Panc1 (cell line): ENCODE measurements around the gene MYO16.

Source experiments
- CTCF ChIP-seq: fragments of 450-650 bp; IDR thresholded peaks from 2 replicates; pipeline ENCODE4 v1.5.1; 2017; ENCODE audit warnings: mild to moderate bottlenecking
- POLR2AphosphoS5 ChIP-seq: IDR thresholded peaks from 2 replicates; pipeline ENCODE4 v1.6.1; 2012; ENCODE audit warnings: mild to moderate bottlenecking, low read depth, low read length, moderate library complexity
- REST ChIP-seq, 2 experiments: IDR thresholded peaks; 2 replicates each; pipeline ENCODE4 v1.6.1; 2011 to 2012; ENCODE audit warnings: low read depth in 2 of 2, control low read depth in 1 of 2, low read length in 1 of 2, mild to moderate bottlenecking in 1 of 2, moderate library complexity in 1 of 2; ENCODE audit not compliant: insufficient read depth in 1 of 2
- SIN3A ChIP-seq: IDR thresholded peaks from 2 replicates; pipeline ENCODE4 v1.6.1; 2012; ENCODE audit warnings: low read depth, mild to moderate bottlenecking, low read length, moderate library complexity, borderline replicate concordance; ENCODE audit not compliant: insufficient read depth
- TCF7L2 ChIP-seq: IDR thresholded peaks from 2 replicates; pipeline ENCODE4 v1.6.1; 2011; ENCODE audit warnings: mild to moderate bottlenecking, low read depth, low read length, inconsistent platforms

DNA sequence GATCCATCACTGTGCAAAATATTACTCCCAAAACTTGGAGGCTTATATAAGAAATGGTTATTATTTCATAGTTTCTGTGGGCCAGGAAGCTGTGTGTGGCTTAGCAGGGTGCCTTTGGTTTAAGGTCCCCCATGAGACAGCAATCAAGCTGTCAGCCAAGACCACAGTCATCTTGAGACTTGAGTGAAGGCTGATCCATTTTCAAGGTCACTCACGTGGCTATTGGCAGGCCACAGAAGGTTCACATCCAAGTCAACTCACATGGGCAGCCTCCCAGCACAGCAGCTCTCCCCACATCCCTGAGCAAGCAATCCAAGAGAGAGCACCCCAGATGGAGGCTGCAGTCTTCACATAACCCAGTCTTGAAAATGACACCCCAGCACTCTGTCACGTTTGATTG lies 537.4 kb downstream of the MYO16 start:
- no peak for TF ChIP-seq CTCF
- TF ChIP-seq SIN3A, result no peak
- no peak for TF ChIP-seq REST (IDR thresholded peaks at IDR 0.05; ENCODE audit: insufficient read depth in 1 of 2, low read depth in 2 of 2, low read length in 1 of 2)
- no peak for TF ChIP-seq POLR2AphosphoS5
- no peak for TF ChIP-seq TCF7L2
